Colon (tissue), 2 donors: ENCODE measurements around the gene SMG6.
"Not testable (repeated sequence)": the region's sequence is repeated elsewhere in the genome, so short reads cannot be mapped to it uniquely, and the experiment has no call there.

Source experiments
- FAIRE-seq: peaks from 2 replicates; lab custom pipeline; 2012; peaks lifted over from hg19 to GRCh38; lab: Jason Lieb, UNC
- donor health status: control.
- donor health status: control.

SMG6 gene

GRCh38 chr17:2025220-2025621 lies 278.4 kb downstream of the SMG6 start, which contains the start of gene RTN4RL1:
TSS of gene RTN4RL1 (minus strand) at chr17:2025334. CDS start at chr17:2024865, 469 bp downstream.
- no peak for FAIRE-seq

GRCh38 chr17:2024572-2025219 lies 278.9 kb downstream of the SMG6 start:
- FAIRE-seq: no peak

GRCh38 chr17:2023692-2024571 lies 279.7 kb downstream of the SMG6 start:
- FAIRE-seq: no peak

GRCh38 chr17:2023256-2023655 lies 280.3 kb downstream of the SMG6 start:
- FAIRE-seq: no peak

GRCh38 chr17:2022647-2023240 lies 280.8 kb downstream of the SMG6 start:
- FAIRE-seq: no peak

GRCh38 chr17:2020721-2021120 lies 282.9 kb downstream of the SMG6 start:
- FAIRE-seq: no peak

- FAIRE-seq: no peak
These were observed 283.9 kb downstream of the SMG6 start for GRCh38 chr17:2019723-2020122.

- FAIRE-seq: no peak
These were observed 284.7 kb downstream of the SMG6 start for GRCh38 chr17:2018716-2019510.

DNA sequence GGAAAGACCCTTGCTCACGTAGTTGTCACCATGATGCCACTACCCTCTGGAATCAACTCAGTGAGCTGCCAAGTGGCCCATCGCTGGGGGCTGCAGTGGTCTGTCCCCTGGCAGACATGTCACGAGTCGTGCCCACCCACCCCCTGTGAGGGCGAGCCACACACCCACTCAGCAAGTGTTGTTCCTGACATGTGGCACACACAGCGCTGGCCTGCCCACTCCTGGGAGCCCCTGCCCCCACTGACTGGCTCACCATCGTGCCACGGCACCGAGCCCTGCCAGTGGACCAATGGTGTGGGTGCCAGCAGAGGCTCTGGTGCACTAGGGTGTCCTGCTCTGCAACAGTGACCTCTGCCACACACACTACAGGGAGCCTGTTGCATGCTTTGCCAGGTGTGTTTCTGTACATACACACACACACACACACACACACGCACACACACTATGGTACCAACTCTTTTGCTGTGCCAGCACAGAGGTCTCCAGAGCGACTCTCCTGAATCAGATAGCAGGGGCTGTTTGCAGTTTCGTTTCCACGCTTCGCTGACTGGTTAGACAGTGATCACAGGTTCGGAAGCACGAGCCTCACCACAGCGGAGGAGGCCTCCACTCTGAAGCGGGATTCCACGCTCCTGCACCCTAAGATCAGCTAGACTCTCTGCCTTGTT lies 286.2 kb downstream of the SMG6 start:
- no peak for FAIRE-seq

- FAIRE-seq: no peak
These were observed 287.1 kb downstream of the SMG6 start for GRCh38 chr17:2016494-2016893.

DNA sequence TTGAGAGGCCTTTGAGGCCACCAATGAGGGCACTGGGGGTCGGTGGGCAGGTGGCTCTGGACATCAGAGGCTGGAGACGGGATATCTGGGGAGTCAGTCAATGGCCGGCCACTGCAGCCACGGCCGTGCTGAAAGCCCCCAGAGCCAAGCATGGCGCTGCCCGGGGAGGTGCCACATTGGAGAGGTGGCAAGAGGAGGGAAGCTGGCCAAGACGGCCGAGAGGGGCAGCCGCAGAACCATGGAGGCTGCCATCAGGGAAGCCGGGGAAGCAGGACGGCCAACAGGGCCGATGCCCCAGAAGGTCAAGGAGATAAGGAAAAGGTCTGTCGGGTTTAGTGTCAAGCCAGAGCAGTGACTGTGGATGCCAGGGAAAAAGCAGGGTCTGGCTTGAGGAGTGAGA lies 288.3 kb downstream of the SMG6 start:
- FAIRE-seq: no peak

- FAIRE-seq: no peak
These were observed 289.6 kb downstream of the SMG6 start for GRCh38 chr17:2013994-2014317.

- FAIRE-seq: not testable (repeated sequence)
These were observed 290.2 kb downstream of the SMG6 start for GRCh38 chr17:2013220-2013993.

DNA sequence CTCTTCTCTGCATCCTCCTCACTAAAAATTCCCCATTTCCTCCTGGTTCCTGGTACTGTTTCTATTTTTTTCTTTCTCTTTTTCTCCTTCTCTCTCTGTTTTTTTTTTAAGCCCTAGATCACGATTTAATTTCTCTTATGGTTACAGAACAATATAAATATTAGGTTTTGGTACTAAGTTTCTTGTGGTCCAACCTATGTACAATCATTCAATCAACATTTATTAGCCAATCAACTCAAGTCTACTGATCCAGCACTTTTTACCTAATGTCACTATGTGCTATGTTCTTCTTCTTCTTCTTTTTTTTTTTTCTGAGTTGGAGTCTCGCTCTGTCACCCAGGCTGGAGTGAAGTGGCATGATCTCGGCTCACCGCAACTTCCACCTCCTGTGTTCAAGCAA lies 291.1 kb downstream of the SMG6 start:
- no peak for FAIRE-seq

DNA sequence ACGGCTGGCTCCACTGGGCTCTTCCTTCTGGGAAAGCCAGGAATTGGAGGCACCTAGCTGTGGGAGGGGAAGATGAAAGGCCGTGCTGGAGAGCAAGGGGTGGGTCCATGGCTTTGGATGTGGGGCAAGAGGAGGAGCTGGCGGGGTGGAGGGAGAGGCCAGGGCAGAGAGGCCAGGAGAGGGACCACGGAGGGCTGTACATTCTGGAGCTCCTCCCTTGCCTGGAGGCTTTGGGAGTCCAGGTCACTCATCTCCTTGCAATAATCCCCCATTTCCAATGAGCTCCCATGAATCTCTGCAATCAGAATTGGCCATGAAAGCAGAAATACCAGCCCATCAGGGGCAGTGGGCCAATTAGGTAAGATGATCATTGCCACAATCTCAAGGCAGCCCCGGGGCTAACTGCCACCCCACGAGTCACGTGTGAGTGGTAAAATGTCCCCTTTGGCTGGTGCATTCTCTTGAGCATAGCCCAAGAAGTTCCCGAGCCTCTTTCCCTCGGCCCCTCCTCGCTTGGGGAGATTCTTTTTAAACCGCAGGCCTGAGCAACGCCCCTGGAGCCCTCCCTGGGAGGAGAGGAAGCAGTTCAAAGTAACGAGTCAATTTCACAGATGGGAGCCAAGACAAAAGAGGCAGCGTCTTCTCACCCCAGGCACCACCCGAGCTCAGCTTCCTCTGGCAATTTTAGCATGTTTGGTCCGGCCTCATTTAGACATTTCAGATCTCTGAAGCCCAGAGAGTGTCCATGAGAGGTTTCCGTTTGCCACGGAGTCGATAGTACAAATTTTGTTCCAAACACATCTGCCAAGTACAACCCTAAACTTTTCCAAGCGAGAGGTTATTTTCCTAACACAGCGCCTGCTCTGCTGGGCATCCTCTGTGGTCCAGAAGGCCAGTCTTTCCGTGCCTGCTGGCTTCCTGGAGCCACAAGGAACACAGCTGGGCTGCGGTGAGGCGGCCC lies 291.9 kb downstream of the SMG6 start:
- no peak for FAIRE-seq
